A549 (cell line): ENCODE results near the gene WDR19. TPM values are rescaled to one million over a fixed set of nuclear protein-coding genes. Genes with fewer than 3 reads are reported as not detected.

Experiments used
- ATAC-seq, 2 experiments: fragments of 200-7000 bp in 1 of 2; fragments of >200 bp in 1 of 2; cut with Nextera tagmentation in 1 of 2; cut with Tn5 transposase in 1 of 2; 3 replicates each; pipeline versions ENCODE4 v1.8.0 to v1.9.1; 2018 to 2020; ENCODE audit warnings: mild to moderate bottlenecking in 1 of 2, moderate library complexity in 1 of 2
- CTCF ChIA-PET: fragments of 300-600 bp; sonication (Branson Sonifier 250); formaldehyde crosslinking; extraction: SDS; loops from one replicate; lab custom pipeline; 2021; ENCODE audit warnings: antibody characterized with exemption, inconsistent platforms; lab: Yijun Ruan, JAX
- POLR2A ChIA-PET: fragments of 350-600 bp; formaldehyde crosslinking; extraction: SDS; loops from one replicate; lab custom pipeline; 2021; ENCODE audit warnings: antibody characterized with exemption, inconsistent platforms; lab: Yijun Ruan, JAX
- DNase-seq, 2 experiments: peaks; one replicate each; pipeline versions ENCODE4 v3.0.0 to v3.0.0-alpha.2; 2011 to 2016; ENCODE audit warnings: low read depth in 1 of 2, low spot score in 1 of 2
- FAIRE-seq: peaks from 2 replicates; lab custom pipeline; 2011; peaks lifted over from hg19 to GRCh38; lab: Jason Lieb, UNC
- H3K27ac ChIP-seq, 2 experiments: fragments of >200 bp; sonication (Bioruptor Twin); formaldehyde crosslinking; 3 replicates each; pipeline ENCODE4 v1.5.1; 2016 to 2017
- H3K4me1 ChIP-seq: fragments of >200 bp; sonication (Bioruptor Twin); formaldehyde crosslinking; 3 replicates; pipeline ENCODE4 v1.6.1; 2016
- H3K4me2 ChIP-seq: fragments of >200 bp; sonication (Bioruptor Twin); formaldehyde crosslinking; 3 replicates; pipeline ENCODE4 v1.6.1; 2016
- H3K4me3 ChIP-seq: fragments of >200 bp; sonication (Bioruptor Twin); formaldehyde crosslinking; 3 replicates; pipeline ENCODE4 v1.5.1; 2016
- H3K9me3 ChIP-seq: fragments of >200 bp; sonication (Bioruptor Twin); formaldehyde crosslinking; 3 replicates; pipeline ENCODE4 v1.6.1; 2016
- BHLHE40 ChIP-seq: IDR thresholded peaks from 2 replicates; pipeline ENCODE4 v1.6.1; 2012; ENCODE audit warnings: low read depth, low read length, inconsistent platforms
- EHMT2 ChIP-seq: fragments of 200-600 bp; sonication (generic); IDR thresholded peaks from 2 replicates; pipeline ENCODE4 v1.6.1; 2016; ENCODE audit warnings: antibody characterized with exemption, low read depth, mild to moderate bottlenecking, moderate library complexity
- ELK1 ChIP-seq: fragments of 150-350 bp; IDR thresholded peaks from 2 replicates; pipeline ENCODE4 v1.6.1; 2014; ENCODE audit warnings: low read depth, mild to moderate bottlenecking, low read length
- EP300 ChIP-seq, 2 experiments: fragments of >200 bp; sonication (Bioruptor Twin); formaldehyde crosslinking; IDR thresholded peaks; 2 replicates in 1 of 2; 3 replicates in 1 of 2; pipeline ENCODE4 v1.6.1; 2016 to 2017
- ESRRA ChIP-seq: fragments of 150-350 bp; IDR thresholded peaks from 2 replicates; pipeline ENCODE4 v1.6.1; 2014; ENCODE audit warnings: mild to moderate bottlenecking, low read length, borderline replicate concordance
- HDAC2 ChIP-seq: fragments of 200-600 bp; sonication (generic); IDR thresholded peaks from 2 replicates; pipeline ENCODE4 v1.6.1; 2016
- HEYL ChIP-seq: fragments of 250-450 bp; sonication (Bioruptor Pico); IDR thresholded peaks from 2 replicates; pipeline ENCODE4 v1.8.0; 2021; ENCODE audit warnings: mild to moderate bottlenecking, moderate library complexity
- HOXB13 ChIP-seq: fragments of 250-450 bp; sonication (Bioruptor Pico); IDR thresholded peaks from 2 replicates; pipeline ENCODE4 v1.5.0; 2020; ENCODE audit warnings: low read depth, mild to moderate bottlenecking, moderate library complexity
- HOXB5 ChIP-seq: fragments of 250-450 bp; sonication (Bioruptor Pico); IDR thresholded peaks from 2 replicates; pipeline ENCODE4 v1.5.0; 2020; ENCODE audit warnings: mild to moderate bottlenecking, moderate library complexity
- JUN ChIP-seq, 2 experiments: fragments of >200 bp; sonication (Bioruptor Twin); formaldehyde crosslinking; IDR thresholded peaks; 2 replicates in 1 of 2; 3 replicates in 1 of 2; pipeline ENCODE4 v1.6.1; 2016 to 2017
- NFE2L2 ChIP-seq: fragments of 150-350 bp; conservative IDR thresholded peaks from 2 replicates; pipeline ENCODE4 v1.6.1; 2014; ENCODE audit warnings: low read length
- POLR2A ChIP-seq: IDR thresholded peaks from 2 replicates; pipeline ENCODE4 v1.6.1; 2012; ENCODE audit warnings: mild to moderate bottlenecking, low read length
- RCOR1 ChIP-seq: fragments of 150-350 bp; IDR thresholded peaks from 2 replicates; pipeline ENCODE4 v1.6.1; 2014; ENCODE audit warnings: antibody characterized with exemption, low read length, low read depth
- SMC3 ChIP-seq: fragments of >200 bp; sonication (Bioruptor Twin); formaldehyde crosslinking; IDR thresholded peaks from 3 replicates; pipeline ENCODE4 v1.6.1; 2018; ENCODE audit warnings: inconsistent platforms
- SREBF2 ChIP-seq: fragments of 450-650 bp; IDR thresholded peaks from 2 replicates; pipeline ENCODE4 v1.6.1; 2014; ENCODE audit warnings: mild to moderate bottlenecking, moderate library complexity
- ZC3H11A ChIP-seq: fragments of 450-650 bp; IDR thresholded peaks from 2 replicates; pipeline ENCODE4 v1.6.1; 2014; ENCODE audit warnings: antibody characterized with exemption, mild to moderate bottlenecking
- WGBS: methylation state at CpG from one replicate; pipeline ENCODE4 v1.1.6; 2017; ENCODE audit errors: missing lambda C conversion rate; 5-methylcytosine and 5-hydroxymethylcytosine counted together
- polyA plus RNA-seq, 4 experiments: library from polyadenylated mRNA; depleted of rRNA in 3 of 4; stranded (reverse); fragments of >200 nt; fragmentation: RNase III in 1 of 4; extraction: RNeasy Plus Mini Kit Qiagen cat#74134 plus additional on column Dnase treatment in 1 of 4; gene quantifications; 2 replicates in 3 of 4; 3 replicates in 1 of 4; pipeline ENCODE4 v1.2.3, GENCODE V29; 2011 to 2017
- TF ChIP-seq, protein P1 (sequence below): IDR thresholded peaks from 2 replicates; pipeline ENCODE4 v1.6.1; 2012
- TF ChIP-seq, protein P2 (sequence below): IDR thresholded peaks from 2 replicates; pipeline ENCODE4 v1.6.1; 2012
- TF ChIP-seq, protein P3 (sequence below): fragments of 250-450 bp; sonication (Bioruptor Pico); IDR thresholded peaks from 2 replicates; pipeline ENCODE4 v1.5.0; 2020; ENCODE audit warnings: low read depth, mild to moderate bottlenecking, moderate library complexity

WDR19 gene
- polyA plus RNA-seq, 2 of the 4 experiments (the other 2 are of a cell fraction) = 12.1 to 30.1 TPM

DNA sequence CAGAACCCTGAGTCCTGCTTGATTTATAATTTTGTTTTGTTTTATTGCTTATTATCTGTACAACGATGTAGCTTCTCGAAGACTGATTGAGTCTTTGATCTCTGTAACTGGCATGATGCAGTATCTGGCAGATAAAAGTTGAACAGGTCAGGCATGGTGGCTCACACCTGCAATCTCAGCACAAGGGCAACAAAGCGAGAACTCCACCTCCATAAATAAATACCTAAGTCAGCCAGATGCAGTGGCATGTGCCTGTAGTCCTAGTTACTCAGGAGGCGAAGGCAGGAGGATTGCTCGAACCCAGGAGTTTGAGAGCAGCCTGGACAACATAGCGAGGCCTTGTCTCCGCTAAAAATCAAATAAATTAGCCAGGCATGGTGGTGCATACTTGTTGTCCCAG is 15.7 kb upstream of the WDR19 start:
- TF ChIP-seq, protein P1, sequence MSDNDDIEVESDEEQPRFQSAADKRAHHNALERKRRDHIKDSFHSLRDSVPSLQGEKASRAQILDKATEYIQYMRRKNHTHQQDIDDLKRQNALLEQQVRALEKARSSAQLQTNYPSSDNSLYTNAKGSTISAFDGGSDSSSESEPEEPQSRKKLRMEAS = no peak
- TF ChIP-seq, protein P2, sequence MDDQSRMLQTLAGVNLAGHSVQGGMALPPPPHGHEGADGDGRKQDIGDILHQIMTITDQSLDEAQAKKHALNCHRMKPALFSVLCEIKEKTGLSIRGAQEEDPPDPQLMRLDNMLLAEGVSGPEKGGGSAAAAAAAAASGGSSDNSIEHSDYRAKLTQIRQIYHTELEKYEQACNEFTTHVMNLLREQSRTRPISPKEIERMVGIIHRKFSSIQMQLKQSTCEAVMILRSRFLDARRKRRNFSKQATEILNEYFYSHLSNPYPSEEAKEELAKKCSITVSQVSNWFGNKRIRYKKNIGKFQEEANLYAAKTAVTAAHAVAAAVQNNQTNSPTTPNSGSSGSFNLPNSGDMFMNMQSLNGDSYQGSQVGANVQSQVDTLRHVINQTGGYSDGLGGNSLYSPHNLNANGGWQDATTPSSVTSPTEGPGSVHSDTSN = no peak
- Histone ChIP-seq H3K9me3 (no peaks in the 10 kb centered on the region), H3K27ac (no peak overlapping the region), H3K4me1 (no peaks in the 10 kb centered on the region), H3K4me3 (no peak overlapping the region), H3K4me2 (no peak overlapping the region)
- ChIA-PET POLR2A (no interaction called here), CTCF (interaction anchor here (0.9 kb wide), 1 partner anchor 407 kb away, joined by 4 read pairs; no protein-coding TSS in a partner anchor)
- DNase-seq (no peak), FAIRE-seq (no peak), ATAC-seq (no peak)
- WGBS = 93% methylated on average over 4 of the region's 7 CpGs

DNA sequence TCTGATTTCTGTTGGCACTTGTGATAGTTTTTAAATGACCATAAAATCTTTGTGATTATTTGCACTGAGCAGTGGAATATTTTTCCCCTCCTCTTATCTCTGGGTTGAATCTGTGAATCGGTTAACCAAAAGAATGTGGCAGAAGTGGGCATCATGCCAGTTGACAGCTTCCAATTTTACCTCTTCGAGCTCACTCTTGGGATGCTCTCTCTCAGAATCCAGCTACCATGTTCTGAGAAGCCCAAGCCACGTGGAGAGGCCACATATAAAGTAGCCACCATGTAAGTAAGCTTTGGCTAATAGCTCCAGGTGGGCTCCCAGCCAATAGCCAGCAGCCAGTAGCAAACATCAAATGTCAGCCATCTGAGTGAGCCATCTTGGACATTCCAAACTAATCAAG is 12.9 kb upstream of the WDR19 start:
- Histone ChIP-seq H3K4me3 (no peak overlapping the region), H3K4me1 (no peaks in the 10 kb centered on the region), H3K9me3 (no peaks in the 10 kb centered on the region), H3K27ac (no peak overlapping the region), H3K4me2 (no peak overlapping the region)
- CTCF ChIA-PET = no interaction called here
- POLR2A ChIA-PET = no interaction called here
- ATAC-seq = no peak
- no peak for FAIRE-seq
- DNase-seq = no peak
- TF ChIP-seq NFE2L2 = no peak
- no peak for TF ChIP-seq EP300 (IDR thresholded peaks at IDR 0.05)
- TF ChIP-seq POLR2A = no peak
- WGBS = 35% methylated on average over 3 of the region's 3 CpGs

DNA sequence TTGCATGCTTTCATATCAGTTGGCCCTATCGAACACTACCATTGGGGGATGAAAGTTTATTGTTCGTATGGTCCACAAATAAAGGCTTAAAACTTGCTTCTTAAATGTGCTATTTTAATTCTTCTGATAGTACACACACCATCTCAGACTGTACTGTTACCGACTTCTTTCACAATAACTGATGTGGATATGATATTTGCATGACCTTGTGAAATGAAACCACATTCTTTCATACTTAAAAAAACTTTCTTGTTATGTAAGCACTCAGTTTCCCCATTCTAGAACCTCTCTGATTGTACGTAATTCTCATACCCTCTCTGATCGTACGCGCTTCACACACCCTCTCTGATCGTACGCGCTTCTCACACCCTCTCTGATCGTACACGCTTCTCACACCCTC is 12.0 kb upstream of the WDR19 start:
- Histone ChIP-seq H3K27ac (no peak overlapping the region), H3K4me2 (no peak overlapping the region), H3K4me3 (no peak overlapping the region), H3K9me3 (no peaks in the 10 kb centered on the region), H3K4me1 (no peaks in the 10 kb centered on the region)
- ChIA-PET POLR2A (no interaction called here), CTCF (no interaction called here)
- FAIRE-seq (no peak), DNase-seq (no peak), ATAC-seq (no peak)
- TF ChIP-seq ELK1 = no peak
- TF ChIP-seq RCOR1 = no peak
- no peak for TF ChIP-seq JUN (IDR thresholded peaks at IDR 0.05)
- TF ChIP-seq HOXB13 (CRISPR knock-in tag) = no peak
- no peak for TF ChIP-seq HEYL (CRISPR knock-in tag)
- TF ChIP-seq SMC3 = no peak
- no peak for TF ChIP-seq HOXB5 (CRISPR knock-in tag)
- TF ChIP-seq EP300 (IDR thresholded peaks at IDR 0.05) = no peak
- no peak for TF ChIP-seq ESRRA
- no peak for TF ChIP-seq SREBF2
- no peak for TF ChIP-seq ZC3H11A
- TF ChIP-seq, protein P3, sequence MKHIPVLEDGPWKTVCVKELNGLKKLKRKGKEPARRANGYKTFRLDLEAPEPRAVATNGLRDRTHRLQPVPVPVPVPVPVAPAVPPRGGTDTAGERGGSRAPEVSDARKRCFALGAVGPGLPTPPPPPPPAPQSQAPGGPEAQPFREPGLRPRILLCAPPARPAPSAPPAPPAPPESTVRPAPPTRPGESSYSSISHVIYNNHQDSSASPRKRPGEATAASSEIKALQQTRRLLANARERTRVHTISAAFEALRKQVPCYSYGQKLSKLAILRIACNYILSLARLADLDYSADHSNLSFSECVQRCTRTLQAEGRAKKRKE (CRISPR knock-in tag) = no peak
- WGBS = 86% methylated on average over 12 of the region's 12 CpGs

- no peak for TF ChIP-seq BHLHE40
- TF ChIP-seq HDAC2 = no peak
- no peak for TF ChIP-seq SMC3
- no peak for TF ChIP-seq EHMT2
- POLR2A ChIA-PET = no interaction called here
- CTCF ChIA-PET = no interaction called here
- no peak overlapping the region for H3K27ac ChIP-seq
- DNase-seq (no peak), ATAC-seq (no peak), FAIRE-seq (no peak)
- no peaks in the 10 kb centered on the region for H3K9me3 ChIP-seq
- no peak overlapping the region for H3K4me2 ChIP-seq
- H3K4me3 ChIP-seq = no peak overlapping the region
- 0 out of 3 replicates have a peak, but pooled peaks cover 2% of the 10 kb centered on the region for H3K4me1 ChIP-seq
Measured at GRCh38 chr4:39178706-39179105, 3.6 kb upstream of the WDR19 start.
